Fibroblast of skin of left biceps (primary cell): ENCODE data around the gene FBXW11.

Experiments used
- DNase-seq, 2 experiments: peaks; one replicate each; pipeline ENCODE4 v3.0.0-alpha.2; 2013; ENCODE audit warnings: low read depth in 2 of 2

The FBXW11 gene

DNA sequence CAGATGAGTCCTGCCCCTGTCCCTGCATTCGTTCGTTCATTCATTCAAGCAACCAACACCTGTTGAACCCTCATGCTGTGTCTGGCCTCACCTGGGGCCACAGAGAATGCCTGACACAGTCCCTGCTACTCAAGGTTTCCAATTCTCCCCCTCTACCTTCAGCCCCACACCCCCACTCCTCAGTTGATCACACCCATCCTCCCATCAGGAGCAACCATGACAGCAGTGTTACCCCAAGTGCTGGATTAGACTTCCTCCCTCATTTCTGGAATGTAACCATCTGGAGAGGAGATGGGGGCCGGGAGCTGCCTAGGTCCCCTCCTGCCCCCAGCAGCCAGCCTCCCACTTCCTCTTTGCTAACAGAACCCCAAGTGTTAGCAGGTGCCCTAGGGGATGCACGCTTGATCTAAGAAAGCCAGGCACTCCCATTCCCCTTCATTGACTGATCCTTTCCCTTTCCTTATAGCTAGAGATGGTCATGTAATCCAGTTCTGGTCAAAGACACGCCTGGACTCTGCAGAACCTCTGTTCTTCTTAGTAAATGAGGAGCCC lies 163.6 kb downstream of the FBXW11 start:
- DNase-seq, result no peak

DNA sequence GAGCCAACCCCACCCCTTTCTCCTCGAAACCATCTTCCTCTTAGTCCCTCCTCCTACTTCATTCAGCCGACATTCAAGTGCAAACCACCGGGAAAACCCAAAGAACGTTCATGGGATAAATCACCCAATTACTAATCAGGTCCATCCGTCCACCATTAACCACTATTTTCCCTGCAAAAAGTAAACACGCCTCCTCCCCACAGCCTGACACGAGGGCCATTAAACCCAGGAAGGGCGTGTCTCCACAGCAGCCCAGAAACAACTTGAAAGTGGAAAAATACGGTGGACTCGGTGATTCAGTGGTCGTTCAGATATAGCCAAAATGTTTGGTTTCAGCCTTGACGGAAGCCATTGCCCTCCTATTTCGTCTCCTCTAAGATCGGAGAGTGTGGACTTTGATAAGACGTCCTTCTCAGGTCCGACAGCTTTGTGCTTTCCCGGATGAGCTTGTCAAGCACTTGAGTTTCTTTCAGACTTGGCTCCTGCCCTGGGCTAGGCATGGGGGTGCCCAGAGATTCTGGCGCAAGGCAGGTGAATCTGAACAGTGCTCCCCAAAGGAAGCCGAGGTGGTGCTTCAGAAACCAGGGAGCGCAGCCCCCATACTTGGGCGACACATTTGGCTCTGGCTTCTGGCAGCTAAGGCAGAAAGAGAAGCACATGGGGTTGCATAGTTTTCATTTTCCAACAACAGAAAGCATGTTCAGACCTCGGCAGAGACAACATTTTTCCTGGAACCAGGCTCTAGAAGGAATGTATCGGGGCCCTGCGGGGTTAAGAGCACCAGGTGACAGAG lies 164.3 kb downstream of the FBXW11 start:
- no peak for DNase-seq

DNA sequence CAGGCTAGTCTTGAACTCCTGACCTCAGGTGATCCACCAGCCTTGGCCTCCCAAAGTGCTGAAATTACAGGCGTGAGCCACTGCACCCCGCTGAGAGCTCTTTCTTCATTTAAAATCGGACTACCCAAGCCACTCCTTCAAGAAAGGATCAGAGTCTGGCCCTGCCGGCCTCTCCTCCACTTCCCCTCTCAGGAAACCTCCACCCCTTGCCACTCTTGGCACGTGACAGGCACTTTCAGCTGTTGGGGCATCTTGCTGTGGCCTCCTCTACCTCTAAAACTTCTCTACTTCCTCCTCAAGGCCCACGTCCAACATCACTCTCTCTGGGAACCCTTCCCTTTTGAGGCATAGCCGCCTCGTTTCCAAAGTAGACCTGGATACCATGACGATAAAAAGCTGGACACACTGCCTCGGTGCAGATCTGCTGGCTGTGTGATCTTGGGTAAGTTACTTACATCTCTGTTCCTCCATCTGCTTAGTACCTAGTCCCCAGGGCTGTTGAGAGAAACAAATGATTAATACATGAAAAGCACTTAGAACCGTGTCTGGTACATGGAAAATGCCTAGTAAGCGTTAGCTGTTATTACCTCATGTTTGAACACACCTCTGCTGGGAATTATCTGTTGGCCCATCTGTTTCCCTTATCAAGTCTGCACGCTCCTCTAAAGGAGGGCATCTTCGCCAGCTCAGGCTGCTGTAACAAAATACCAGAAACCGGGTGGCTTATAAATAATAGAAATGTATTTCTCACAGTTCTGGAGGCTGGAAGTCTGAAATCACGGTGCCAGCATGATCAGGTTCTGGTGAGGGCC lies 165.5 kb downstream of the FBXW11 start:
- no peak for DNase-seq

GRCh38 chr5:171840066-171840465 lies 166.4 kb downstream of the FBXW11 start:
- no peak for DNase-seq

- DNase-seq, result no peak
Measured at GRCh38 chr5:171839112-171839511, 167.3 kb downstream of the FBXW11 start.

GRCh38 chr5:171838066-171838465 lies 168.4 kb downstream of the FBXW11 start:
- no peak for DNase-seq

DNA sequence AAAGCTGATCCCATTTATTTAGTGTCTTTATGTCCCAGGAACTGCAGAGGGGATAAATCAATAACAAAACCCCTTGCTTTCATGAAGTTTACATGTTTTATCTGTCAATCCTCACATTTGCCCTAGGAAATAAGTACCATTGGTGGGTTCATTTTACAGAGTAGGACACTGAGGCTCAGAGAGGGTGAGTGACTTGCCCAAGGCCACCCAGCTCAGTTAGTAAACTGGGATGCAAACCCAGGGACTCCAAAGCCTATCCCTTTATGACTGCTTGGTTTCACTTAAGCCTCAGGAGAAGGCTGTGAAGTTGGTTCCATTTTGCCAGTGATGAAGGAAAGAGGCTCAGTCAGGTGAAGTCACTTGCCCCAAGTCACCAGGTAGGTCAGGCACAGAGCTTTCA lies 168.9 kb downstream of the FBXW11 start:
- DNase-seq, result no peak

GRCh38 chr5:171835066-171835465 lies 171.4 kb downstream of the FBXW11 start:
- DNase-seq, result no peak

DNA sequence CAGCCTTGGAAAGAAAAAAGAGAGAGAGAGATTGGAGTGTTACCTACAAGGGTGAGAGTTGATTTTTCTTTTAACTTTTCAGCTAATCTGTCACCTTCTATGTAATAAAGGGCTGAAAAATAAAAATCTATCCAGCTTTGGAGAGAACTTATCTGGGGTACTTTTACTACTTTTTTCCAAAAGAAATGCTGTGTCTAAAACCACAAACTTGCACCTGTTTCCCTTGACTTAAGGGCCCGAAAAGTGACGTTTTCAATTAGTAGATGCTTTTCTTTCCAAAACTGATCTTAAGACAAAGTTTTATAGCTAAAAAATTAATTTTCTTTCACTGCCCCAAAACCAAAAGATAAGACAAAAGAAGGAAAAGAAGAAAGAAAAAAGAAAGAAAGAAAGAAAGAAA lies 172.0 kb downstream of the FBXW11 start:
- DNase-seq, result no peak

GRCh38 chr5:171832775-171833174 lies 173.7 kb downstream of the FBXW11 start:
- DNase-seq, result no peak

DNA sequence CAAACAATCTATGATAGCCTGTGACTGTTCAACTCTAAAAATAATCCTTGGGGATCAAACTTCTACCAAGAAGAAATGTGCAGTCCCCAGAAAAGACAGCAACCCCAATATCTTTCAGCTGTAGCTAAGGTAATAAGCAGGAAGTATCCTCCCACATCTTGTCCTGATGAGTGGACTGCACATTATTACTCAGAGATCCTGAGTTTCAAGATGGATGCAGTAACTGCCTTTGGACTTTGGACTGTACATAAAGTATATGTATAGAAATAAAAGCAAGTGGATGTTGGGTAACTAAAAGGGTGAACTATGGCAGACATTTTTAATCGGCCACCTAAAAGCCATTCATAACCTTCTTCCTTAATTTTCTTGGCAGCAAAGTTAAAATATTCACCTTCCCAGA lies 175.8 kb downstream of the FBXW11 start:
- DNase-seq, result no peak

DNA sequence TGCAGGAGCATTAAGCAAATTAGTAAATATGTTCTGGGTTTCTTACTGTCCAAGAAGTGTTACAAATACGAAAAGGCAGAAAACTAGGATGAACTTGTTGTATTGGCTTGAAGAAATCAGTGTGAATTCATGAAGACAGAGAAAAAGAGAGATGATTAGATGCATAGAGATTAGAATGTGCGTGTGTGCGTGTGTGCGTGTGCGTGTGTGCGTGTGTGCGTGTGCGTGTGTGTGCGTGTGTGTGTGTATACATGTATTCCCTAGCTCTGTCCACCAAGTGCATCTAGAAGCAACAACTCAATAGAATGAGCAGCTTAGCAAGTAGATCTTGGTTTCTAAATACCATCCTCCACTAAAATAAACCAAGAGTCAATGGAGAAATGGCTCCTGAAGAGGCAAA lies 179.3 kb downstream of the FBXW11 start:
- no peak for DNase-seq

- DNase-seq, result no peak
Measured at GRCh38 chr5:171826132-171826531, 180.3 kb downstream of the FBXW11 start.

- no peak for DNase-seq
Measured at GRCh38 chr5:171825051-171825450, 181.4 kb downstream of the FBXW11 start.

GRCh38 chr5:171823269-171823668 lies 183.2 kb downstream of the FBXW11 start:
- no peak for DNase-seq

- no peak for DNase-seq
Measured at GRCh38 chr5:171821286-171821685, 185.2 kb downstream of the FBXW11 start.

- no peak for DNase-seq
Measured at GRCh38 chr5:171820561-171820960, 185.9 kb downstream of the FBXW11 start.

- DNase-seq, result no peak
Measured at GRCh38 chr5:171816666-171817065, 189.8 kb downstream of the FBXW11 start.

DNA sequence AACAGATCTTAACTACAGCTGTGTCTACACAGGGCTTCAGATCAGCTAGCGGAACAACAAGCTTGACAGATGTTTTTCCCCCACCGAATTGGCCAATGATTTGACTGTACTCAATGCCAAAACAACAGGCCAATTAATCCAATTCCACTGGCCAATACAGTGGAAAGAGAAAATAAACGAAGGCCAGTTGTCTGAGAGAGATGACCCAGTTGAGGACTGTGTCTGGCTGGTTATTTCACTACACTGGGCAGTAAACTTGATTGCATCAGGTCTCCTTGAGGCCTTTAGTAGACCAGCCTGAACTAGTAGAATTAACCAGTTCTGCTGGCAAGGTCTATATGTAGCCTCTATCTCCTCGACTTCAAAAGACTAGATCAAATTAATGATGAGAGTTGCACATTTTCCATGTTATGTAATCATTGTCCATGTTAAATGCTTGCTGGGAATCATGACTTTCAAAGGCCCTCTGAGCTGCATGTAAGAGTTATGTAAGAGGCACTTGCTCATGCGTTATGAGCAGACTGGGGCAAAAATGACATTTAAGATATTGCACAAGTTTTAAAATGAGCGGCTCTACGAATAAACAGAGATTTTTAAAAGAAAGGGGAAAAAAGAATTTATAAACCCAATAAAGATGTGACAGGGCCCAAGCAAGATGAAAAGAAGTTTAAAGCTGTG lies 192.5 kb downstream of the FBXW11 start:
- no peak for DNase-seq

GRCh38 chr5:171813270-171813669 lies 193.2 kb downstream of the FBXW11 start:
- DNase-seq, result no peak
